ENCODE measurements around the gene AKT1. TPM values are rescaled to one million over a fixed set of nuclear protein-coding genes. Genes with fewer than 3 reads are reported as not detected.

AKT1 gene
- total RNA-seq, 2 experiments from 2014 or later: 116 to 121 TPM

DNA sequence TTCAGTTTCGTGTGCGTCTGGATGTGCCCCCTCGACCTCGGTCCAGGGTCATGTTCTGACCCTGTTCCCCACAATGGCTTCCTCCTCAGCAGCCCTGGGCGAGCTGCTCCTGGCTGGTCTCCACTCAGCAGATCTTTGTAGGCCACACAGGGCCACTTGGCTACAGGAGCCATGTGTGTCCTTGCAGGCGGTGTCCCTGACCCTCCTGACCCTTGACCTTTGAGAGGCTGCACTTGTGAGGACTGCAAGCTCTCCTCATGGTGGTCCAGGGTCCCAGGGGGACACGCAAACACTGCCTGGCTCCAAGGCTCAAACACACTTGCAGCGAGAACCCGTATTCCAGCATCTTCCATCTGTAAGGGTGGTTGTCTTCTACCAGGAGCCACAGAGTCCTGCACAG lies 50.1 kb downstream of the AKT1 start:
- no peaks in the 10 kb centered on the region for H3K27me3 Mint-ChIP-seq
- no peaks in the 10 kb centered on the region for H3K36me3 Mint-ChIP-seq (ENCODE audit: low read depth)
- DNase-seq (no peak), ATAC-seq (no peak)
- peaks cover 20% of the 10 kb centered on the region for H3K4me1 Mint-ChIP-seq (ENCODE audit: low read depth)
- POLR2A ChIA-PET: no interaction called here
- peak overlapping the region; percentile 76 for H3K27ac Mint-ChIP-seq
- intact Hi-C loops (cut with micrococcal nuclease): no loop called here
- TF ChIP-seq, protein P1, sequence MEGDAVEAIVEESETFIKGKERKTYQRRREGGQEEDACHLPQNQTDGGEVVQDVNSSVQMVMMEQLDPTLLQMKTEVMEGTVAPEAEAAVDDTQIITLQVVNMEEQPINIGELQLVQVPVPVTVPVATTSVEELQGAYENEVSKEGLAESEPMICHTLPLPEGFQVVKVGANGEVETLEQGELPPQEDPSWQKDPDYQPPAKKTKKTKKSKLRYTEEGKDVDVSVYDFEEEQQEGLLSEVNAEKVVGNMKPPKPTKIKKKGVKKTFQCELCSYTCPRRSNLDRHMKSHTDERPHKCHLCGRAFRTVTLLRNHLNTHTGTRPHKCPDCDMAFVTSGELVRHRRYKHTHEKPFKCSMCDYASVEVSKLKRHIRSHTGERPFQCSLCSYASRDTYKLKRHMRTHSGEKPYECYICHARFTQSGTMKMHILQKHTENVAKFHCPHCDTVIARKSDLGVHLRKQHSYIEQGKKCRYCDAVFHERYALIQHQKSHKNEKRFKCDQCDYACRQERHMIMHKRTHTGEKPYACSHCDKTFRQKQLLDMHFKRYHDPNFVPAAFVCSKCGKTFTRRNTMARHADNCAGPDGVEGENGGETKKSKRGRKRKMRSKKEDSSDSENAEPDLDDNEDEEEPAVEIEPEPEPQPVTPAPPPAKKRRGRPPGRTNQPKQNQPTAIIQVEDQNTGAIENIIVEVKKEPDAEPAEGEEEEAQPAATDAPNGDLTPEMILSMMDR (IDR thresholded peaks at IDR 0.05): no peak
- CTCF ChIA-PET: interaction anchor here (1.2 kb wide), 1 partner anchor 22 kb away, joined by 4 read pairs; no protein-coding TSS in a partner anchor
- H3K9me3 Mint-ChIP-seq: no peaks in the 10 kb centered on the region
- no peak overlapping the region for H3K4me3 Mint-ChIP-seq

DNA sequence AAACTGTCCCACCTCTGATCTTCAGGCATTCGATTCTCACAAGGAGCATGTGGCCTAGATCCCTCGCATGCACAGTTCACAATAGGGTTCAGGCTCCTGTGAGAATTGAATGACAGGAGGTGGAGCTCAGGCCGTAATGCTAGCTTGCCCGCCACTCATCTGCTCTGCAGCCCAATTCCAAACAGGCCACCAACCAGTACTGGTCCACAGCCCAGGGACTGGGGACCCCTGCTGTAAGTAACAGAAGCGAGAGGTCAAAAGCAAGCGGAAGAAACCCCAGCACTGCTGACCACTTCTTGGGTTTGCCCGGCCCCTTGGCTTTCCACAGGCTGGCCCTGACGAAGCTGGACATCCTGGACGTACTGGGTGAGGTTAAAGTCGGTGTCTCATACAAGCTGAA lies 51.1 kb downstream of the AKT1 start:
- no peaks in the 10 kb centered on the region for H3K27me3 Mint-ChIP-seq
- POLR2A ChIA-PET: no interaction called here
- DNase-seq: no peak
- CTCF ChIA-PET: interaction anchor here (1.2 kb wide), 1 partner anchor 21 kb away, joined by 4 read pairs; no protein-coding TSS in a partner anchor
- TF ChIP-seq, protein P1 (IDR thresholded peaks at IDR 0.05): no peak
- H3K4me1 Mint-ChIP-seq (ENCODE audit: low read depth): peaks cover 20% of the 10 kb centered on the region
- no peak overlapping the region for H3K4me3 Mint-ChIP-seq
- H3K36me3 Mint-ChIP-seq (ENCODE audit: low read depth): no peaks in the 10 kb centered on the region
- no peak for ATAC-seq
- H3K27ac Mint-ChIP-seq: no peak overlapping the region
- intact Hi-C loops (cut with micrococcal nuclease): no loop called here
- H3K9me3 Mint-ChIP-seq: no peaks in the 10 kb centered on the region

DNA sequence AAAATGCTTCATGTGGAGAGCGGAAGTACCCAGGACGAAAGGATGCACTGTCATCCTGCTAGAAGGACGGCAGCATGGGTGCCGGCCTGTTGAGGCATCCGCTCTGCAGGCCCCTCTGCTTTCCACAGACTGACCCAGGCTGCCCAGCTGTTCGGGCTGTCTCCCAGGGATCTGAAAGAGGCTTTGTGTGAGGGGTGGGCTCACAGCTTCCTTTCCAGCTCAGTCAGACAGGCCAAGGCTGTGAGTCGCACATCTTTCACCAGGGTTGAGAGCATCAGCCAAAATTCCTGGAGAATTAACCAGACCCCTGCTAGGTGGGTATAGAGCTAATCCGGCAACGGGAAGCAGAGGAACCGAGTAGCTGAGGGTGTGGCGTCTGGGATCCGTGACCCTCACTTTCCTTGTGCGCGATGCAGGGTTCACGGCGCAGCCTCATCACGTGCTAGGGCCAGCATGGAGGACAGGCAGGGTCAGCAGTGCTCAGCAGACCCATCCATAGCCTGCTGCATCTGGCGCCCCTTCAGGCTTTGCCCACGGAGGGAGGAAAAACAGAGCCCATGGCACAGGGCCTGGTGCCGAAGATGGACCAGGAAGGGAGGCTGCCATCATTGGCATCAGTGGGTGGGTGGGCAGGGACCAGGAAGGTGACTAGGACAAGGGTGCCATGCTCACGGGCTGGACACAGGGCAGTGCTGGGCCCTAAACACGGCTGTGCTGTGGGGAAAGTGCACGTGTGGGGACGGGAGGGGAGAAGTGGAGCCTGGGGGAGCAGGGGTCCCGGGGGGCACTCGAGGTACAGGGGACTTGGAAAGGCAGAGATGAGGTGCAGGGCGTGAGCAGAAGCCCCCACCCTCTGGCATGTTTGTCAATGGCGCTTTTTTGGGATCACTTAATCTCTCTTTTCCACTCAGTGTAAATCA lies 51.8 kb downstream of the AKT1 start:
- TF ChIP-seq, protein P1 (IDR thresholded peaks at IDR 0.05): no peak
- POLR2A ChIA-PET: interaction anchor here (1.2 kb wide), 1 partner anchor 9 kb away, joined by 5 read pairs; the partner anchor contains the start of gene SIVA1
- no peak for ATAC-seq

GRCh38 chr14:104742586-104743455 lies 52.7 kb downstream of the AKT1 start:
- H3K9me3 Mint-ChIP-seq: no peaks in the 10 kb centered on the region
- ATAC-seq: no peak
- DNase-seq: no peak
- no peaks in the 10 kb centered on the region for H3K36me3 Mint-ChIP-seq (ENCODE audit: low read depth)
- no peak overlapping the region for H3K27ac Mint-ChIP-seq
- no peak overlapping the region for H3K4me3 Mint-ChIP-seq
- intact Hi-C loops (cut with micrococcal nuclease): no loop called here
- no peaks in the 10 kb centered on the region for H3K27me3 Mint-ChIP-seq
- CTCF ChIA-PET: no interaction called here
- TF ChIP-seq, protein P1 (IDR thresholded peaks at IDR 0.05): no peak
- H3K4me1 Mint-ChIP-seq (ENCODE audit: low read depth): peaks cover 20% of the 10 kb centered on the region
- POLR2A ChIA-PET: interaction anchor here (0.7 to 1.2 kb wide), 3 partner anchors 10 to 65 kb away, joined by 3 to 5 read pairs (median 3); partner anchors contain the start of gene SIVA1

More for the DNA sequence above, 51.8 kb downstream of the AKT1 start:
- peaks cover 20% of the 10 kb centered on the region for H3K4me1 Mint-ChIP-seq (ENCODE audit: low read depth)
- H3K4me3 Mint-ChIP-seq: no peak overlapping the region
- no peaks in the 10 kb centered on the region for H3K9me3 Mint-ChIP-seq
- H3K27ac Mint-ChIP-seq: no peak overlapping the region
- H3K27me3 Mint-ChIP-seq: no peaks in the 10 kb centered on the region
- intact Hi-C loops (cut with micrococcal nuclease): no loop called here
- H3K36me3 Mint-ChIP-seq (ENCODE audit: low read depth): no peaks in the 10 kb centered on the region
- DNase-seq: no peak
- CTCF ChIA-PET: interaction anchor here (1.2 kb wide), 1 partner anchor 20 kb away, joined by 4 read pairs; no protein-coding TSS in a partner anchor
